H1 (cell line): ENCODE measurements around the gene HIGD2A. TPM values are rescaled to one million over a fixed set of nuclear protein-coding genes. Genes with fewer than 3 reads are reported as not detected.

Source experiments
- BRCA1 ChIP-seq: IDR thresholded peaks from 2 replicates; pipeline ENCODE4 v1.6.1; 2012; ENCODE audit warnings: low read depth, low read length, improper control_type of control experiment
- CHD2 ChIP-seq: IDR thresholded peaks from 2 replicates; pipeline ENCODE4 v1.6.1; 2012; ENCODE audit warnings: low read length, improper control_type of control experiment
- CHD7 ChIP-seq: fragments of 300-600 bp; sonication (generic); IDR thresholded peaks from 2 replicates; pipeline ENCODE4 v1.7.1; 2012; ENCODE audit warnings: low read length, moderate library complexity, mild to moderate bottlenecking, inconsistent platforms; ENCODE audit not compliant: insufficient replicate concordance
- FOSL1 ChIP-seq: IDR thresholded peaks from 2 replicates; pipeline ENCODE4 v1.6.1; 2011; ENCODE audit warnings: mild to moderate bottlenecking, low read depth, low read length, moderate library complexity; ENCODE audit not compliant: insufficient read depth
- HDAC2 ChIP-seq, 2 experiments: fragments of 300-600 bp in 1 of 2; sonication (generic) in 1 of 2; IDR thresholded peaks; 2 replicates each; pipeline ENCODE4 v1.6.1; 2011 to 2012; ENCODE audit warnings: low read depth in 2 of 2, low read length in 2 of 2, mild to moderate bottlenecking in 2 of 2, moderate library complexity in 2 of 2, borderline replicate concordance in 1 of 2, inconsistent platforms in 1 of 2
- HDAC6 ChIP-seq: IDR thresholded peaks from one replicate; pipeline ENCODE4 v1.7.1; 2012; ENCODE audit warnings: low read depth, mild to moderate bottlenecking, inconsistent platforms, low read length, moderate library complexity
- MAFK ChIP-seq: IDR thresholded peaks from 2 replicates; pipeline ENCODE4 v1.6.1; 2012; ENCODE audit warnings: low read depth, mild to moderate bottlenecking, improper control_type of control experiment, low read length
- PHF8 ChIP-seq: fragments of 200-600 bp; sonication (generic); conservative IDR thresholded peaks from 2 replicates; pipeline ENCODE4 v1.7.1; 2012; ENCODE audit warnings: low read depth, mild to moderate bottlenecking, inconsistent platforms, low read length, moderate library complexity
- POLR2AphosphoS5 ChIP-seq: IDR thresholded peaks from 2 replicates; pipeline ENCODE4 v1.6.1; 2011; ENCODE audit warnings: low read depth, low read length
- SUZ12 ChIP-seq: fragments of 200-600 bp; sonication (generic); IDR thresholded peaks from 2 replicates; pipeline ENCODE4 v1.6.1; 2012; ENCODE audit warnings: mild to moderate bottlenecking, inconsistent platforms, low read length, moderate library complexity, mixed read lengths
- TBP ChIP-seq: IDR thresholded peaks from 2 replicates; pipeline ENCODE4 v1.6.1; 2011; ENCODE audit warnings: low read depth, low read length, improper control_type of control experiment
- polyA plus RNA-seq, 7 experiments: library from polyadenylated mRNA; depleted of rRNA in 3 of 7; stranded (reverse) in 5 of 7; unstranded in 2 of 7; fragments of >200 nt in 5 of 7; fragments of 200-250 nt in 2 of 7; gene quantifications; 1 replicate in 5 of 7; 2 replicates in 1 of 7; 4 replicates in 1 of 7; pipeline versions ENCODE4 v1.2.1 to v1.2.3, GENCODE V29; 2011 to 2013; ENCODE audit warnings: missing spikeins in 2 of 7, mixed read lengths in 2 of 7
- total RNA-seq: library from RNA; stranded (reverse); fragmentation: NEBNext Ultra II Directional; extraction: Animal tissue kit (Norgen Biotek cat#: 25700); gene quantifications from 2 replicates; pipeline ENCODE4 v1.2.1, GENCODE V29; 2021

HIGD2A gene
- total and polyA plus RNA-seq, 2 of the 8 experiments (the other 6 are each of a cell fraction or from before 2014, with no cell fraction given): 95.5 to 264 TPM

DNA sequence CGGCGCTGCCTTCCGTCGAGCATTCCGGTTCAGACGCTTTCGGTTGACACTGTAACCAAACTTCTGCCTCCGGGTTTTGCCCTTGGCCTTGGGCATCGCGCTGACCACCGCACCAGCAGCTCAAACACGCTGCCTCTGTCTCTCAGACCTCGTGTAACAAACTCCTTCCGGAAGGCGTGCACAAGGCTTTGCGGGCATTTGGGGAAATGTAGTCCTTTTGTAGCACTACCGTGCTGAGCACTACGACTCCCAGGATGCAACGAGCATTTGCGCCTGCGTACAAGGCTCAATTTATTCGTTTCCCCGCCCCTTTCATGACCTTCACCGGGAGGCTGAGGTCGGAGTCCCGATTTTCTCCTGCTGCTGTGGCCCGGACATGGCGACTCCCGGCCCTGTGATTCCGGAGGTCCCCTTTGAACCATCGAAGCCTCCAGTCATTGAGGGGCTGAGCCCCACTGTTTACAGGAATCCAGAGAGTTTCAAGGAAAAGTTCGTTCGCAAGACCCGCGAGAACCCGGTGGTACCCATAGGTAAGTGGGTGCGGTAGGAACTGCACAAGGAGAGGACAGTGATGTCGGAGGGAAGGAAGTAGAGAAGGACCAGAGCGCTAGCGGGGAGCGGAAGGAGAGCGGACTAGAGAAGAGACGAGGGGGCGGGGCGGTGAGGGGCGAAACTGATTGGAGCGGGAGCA is at the start of gene HIGD2A, which contains the start of gene NOP16 (continued):
- TF ChIP-seq CHD7 (no peak), PHF8 (peak; percentile 95), CHD2 (peak; percentile 96), TBP (peak; percentile 80), SUZ12 (no peak), MAFK (no peak), POLR2AphosphoS5 (peak; percentile 60; the same call in 1 of the 2 replicates), BRCA1 (peak; percentile 88), HDAC2 (IDR thresholded peaks at IDR 0.05; ENCODE audit: borderline replicate concordance in 1 of 2, low read depth in 2 of 2, low read length in 2 of 2) (peak in 1 of 2 experiments; percentile 99; a peak in 2 of 4 replicates), FOSL1 (no peak), HDAC6 (no peak)
